NOMO-1 treated with dmso at 0.1 percent for 144 hours (cell line): Measurements from ENCODE around the gene ENPP6.

Experiments
- DNase-seq: peaks from one replicate; lab custom pipeline; 2025; ENCODE audit not compliant: unreplicated experiment; lab: John Stamatoyannopoulos, UW

The ENPP6 gene

DNA sequence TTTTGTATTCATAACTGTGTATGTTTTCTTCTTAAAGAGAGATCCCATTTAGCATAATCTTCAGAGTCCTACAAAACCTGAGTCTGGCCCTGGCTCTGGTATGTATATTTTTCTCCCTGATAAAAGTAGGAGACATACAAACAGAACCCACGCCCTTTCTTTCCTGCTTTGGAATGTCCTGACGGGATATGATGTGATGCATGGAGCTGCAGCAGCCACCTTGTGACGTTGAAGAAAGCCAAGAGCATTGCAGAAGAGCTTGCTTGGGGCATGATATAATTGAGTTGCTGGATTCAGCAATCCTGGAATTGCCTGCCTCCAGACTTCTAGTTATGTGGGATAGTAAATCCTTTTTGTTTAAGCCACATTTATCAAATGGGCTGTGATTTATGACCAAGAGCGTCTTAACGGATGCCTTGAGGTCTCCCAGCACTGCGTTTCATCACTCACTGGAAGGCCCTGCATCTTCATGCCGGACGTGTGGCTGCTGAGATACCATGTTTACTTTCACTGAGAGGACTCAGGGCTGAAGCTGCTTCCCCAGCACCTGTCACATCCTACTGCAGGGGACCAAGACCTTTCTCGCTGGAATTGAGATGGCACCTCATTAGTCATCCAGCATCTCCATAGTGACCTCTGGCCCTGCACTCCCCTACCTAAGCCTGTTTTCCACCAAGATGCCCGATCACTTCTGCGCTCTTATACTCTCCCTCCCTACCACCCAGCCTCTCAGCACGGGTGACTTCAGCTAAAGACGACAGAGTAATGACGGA lies 107.0 kb downstream of the ENPP6 start:
- no peak for DNase-seq

DNA sequence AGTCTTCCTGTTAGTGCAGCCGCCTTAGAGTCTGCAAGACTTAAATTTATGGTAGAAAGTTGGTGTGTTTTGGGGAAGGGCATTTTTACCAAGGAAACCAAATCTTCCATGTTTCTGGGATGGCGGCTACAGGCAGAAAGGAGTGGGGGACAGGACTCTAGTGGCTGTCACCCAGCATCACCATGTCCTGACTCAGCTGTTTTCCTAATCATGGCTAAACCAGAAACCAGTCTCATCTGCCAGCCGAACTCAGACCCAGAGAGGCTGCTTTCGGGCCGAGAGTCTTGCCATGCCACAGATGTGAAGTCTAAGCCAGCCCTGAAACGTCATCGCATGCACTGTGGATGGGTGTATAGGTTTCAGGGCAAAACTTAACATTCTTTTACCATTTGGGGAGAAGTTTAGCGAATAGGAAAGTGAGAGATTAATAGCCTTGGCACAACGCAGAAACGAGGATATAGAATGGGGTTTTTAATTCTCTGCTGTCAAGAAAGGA lies 109.6 kb downstream of the ENPP6 start:
- DNase-seq: no peak

DNA sequence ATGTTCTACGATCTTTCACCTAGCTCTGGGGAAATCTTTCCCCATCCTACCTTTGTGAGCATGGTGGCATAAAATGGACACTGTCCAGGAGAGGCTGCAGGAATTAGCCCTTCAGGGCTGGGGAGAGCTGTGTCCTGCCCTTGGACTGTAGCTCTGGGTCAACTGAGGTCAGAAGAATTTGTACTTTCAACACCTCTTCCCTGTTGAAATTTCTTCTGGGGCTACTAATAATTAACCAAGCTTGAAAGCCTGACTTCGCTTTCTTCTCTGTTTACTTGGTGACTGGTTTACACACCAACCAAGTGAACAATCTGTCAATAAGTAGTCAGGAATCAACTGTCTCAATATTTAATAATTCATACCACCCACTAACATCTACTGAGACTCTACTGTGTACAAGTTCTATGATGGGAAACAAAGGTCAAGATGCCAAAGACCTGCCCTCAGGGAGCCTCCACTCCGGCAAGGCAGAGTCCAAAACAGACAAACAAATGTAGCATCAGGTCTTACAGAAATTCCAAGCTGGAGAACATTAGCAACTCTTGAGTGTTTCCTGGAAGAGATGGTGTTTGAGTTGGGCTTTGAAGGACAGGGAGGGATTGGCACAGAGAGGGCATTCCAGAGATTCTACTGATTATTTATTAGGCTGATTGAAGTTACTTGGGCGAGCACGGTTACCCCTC lies 113.1 kb downstream of the ENPP6 start:
- no peak for DNase-seq

DNA sequence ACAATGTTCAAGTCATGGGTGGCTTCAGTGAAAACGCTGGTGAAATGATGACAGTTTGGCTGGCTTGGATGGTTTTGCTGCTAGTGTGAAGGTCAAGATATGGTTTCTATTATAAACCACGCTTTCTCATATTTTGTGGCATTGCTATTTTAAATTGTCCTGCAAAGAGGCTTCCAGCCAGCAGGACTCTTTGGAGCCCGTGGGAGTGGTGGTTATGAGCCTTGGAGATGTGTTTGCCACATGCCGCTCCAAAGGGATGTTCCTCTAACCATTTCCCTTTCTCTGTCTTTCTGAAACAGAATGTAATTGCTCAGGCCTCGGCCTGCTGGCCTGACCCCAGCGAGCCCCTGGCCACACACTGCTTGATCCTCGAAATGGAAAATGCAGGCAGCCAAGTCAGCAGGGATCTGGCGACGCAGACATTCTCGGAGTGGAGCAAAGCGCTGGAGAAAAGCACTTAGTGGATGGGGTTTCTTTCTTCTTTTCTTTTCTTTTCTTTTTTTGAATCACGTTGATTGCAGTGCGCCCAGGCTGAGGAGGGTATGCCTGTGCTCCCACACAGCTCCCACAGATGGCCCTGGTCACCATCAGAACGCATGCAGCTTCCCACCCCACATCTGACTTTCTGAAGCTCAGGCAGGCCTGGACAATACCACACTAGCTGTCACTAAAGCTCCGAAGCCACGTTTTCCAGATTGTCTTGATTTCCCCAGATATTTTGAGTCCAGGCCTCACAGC lies 114.0 kb downstream of the ENPP6 start:
- DNase-seq: no peak

DNA sequence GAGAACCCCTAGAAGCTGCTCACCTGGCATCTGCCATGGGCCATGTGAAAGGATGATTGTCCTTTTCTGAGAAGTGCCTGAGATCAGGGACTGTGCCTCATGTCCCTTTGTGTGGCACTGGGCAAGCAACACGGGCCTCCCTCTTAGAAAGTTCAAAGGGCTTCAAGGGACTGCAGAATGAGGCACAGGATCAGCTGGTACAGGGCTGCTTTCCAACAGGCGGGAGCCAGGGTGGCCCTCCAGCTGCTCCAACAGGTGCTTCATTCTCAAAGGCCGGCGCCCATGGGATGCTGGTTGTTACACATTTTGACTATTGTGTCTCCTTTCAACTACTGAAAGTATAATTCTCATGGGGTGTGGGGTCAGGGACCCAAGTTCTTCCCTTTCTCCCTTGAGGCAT lies 114.7 kb downstream of the ENPP6 start:
- no peak for DNase-seq

DNA sequence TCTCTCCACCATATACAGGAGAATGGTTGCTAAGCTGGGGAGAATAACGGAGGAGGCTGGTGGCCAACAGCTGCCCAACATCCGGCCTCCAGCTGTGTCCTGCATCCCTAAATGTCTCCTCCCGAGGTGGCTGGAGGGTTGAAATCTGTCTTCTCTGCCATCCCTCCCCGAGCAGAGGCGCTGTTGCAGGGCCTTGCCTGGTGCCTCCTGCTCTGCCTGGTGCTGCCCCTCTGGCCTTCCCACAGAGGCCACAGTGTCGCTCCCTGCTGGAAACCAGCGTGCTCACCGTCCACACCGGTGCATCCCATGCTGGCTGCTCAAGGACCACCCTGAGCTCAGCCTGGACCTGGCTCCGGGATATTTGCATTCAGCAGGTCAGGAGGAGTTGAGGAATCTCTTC lies 115.2 kb downstream of the ENPP6 start:
- DNase-seq: no peak

DNA sequence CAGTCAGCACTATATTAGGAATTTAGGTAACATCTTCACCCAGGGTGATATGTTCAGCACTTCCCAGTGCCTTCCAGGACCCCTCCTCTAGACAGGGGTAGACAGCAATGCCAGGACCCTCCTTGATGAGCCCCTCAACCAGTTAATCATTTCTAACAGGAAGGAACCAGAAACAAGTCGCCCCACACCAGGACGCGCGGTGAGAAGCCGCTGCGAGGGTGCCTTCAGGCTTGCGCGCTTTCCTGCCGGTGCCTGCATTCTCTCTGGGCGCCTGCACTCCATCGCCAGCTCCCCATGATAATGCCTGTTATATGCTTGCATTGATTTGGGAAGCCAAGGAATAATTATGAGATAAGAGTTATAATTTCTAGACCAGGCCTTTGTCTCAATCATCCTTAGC lies 116.0 kb downstream of the ENPP6 start:
- DNase-seq: no peak

DNA sequence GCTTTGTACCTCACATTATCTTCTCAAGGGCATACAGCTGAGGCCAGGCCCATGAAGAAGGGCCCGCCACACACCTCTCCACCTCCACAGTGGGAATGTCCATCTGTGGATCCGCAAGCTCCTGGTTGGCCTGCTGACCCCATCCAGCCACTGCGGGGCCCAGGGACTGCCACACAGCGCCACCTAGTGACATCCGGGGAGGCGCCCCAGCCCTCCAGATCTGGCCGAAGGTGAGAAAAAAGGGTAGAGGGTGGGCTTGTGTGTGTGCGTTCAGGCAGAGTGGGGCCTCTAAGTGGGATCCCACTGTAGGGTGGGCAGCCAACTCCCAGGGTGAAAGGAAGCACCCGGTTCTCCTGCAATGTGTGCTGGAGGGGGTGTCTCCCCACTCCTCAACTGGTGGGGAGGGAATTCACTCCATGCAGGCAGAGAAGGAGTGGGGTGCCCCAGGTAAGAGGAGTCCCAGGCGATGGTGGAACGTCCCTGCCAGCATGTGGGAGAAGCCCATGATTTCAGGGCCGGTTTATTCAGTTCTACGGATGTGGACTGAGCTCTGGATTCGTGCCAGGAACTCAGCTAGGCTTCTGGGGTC lies 117.3 kb downstream of the ENPP6 start:
- no peak for DNase-seq

DNA sequence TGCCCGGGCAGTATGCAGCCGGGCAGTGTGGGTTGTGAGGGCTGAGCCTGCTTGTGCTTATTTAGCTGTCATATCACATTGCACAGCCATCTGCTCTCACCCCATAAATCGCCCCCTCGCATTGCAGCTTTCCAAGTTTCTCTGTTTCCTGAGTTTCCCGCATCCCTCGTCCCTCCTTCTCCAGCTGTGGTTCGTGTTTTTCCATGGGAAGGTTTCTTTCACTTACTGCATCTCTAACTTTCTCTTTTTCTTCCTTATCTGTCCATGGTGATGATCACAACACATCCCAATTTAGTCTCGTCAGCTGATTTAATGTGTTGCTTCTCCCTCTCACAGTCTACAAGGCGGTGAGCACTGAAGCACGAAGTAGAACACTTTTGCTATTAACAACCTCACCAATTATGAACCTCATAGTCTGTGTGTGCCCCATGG lies 118.1 kb downstream of the ENPP6 start:
- DNase-seq: no peak

DNA sequence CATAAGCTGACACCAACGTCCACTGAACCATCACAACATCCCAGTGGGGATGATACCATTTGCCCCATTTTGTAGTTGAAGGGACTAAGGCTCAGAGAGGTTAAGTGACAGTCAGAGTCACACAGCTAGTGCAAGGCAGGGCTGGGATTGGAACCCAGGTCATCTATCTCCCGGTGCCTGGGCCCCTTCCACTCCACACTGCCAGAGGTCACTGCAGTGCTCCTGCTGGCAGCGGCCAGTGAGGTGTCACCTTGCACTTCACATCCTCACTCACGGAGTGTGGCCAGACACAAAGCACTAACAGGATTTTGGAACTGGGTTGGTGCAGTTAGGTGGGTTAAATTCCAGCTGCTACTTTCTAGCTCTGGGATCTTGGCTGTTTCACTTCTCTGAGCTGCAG lies 118.7 kb downstream of the ENPP6 start:
- no peak for DNase-seq

DNA sequence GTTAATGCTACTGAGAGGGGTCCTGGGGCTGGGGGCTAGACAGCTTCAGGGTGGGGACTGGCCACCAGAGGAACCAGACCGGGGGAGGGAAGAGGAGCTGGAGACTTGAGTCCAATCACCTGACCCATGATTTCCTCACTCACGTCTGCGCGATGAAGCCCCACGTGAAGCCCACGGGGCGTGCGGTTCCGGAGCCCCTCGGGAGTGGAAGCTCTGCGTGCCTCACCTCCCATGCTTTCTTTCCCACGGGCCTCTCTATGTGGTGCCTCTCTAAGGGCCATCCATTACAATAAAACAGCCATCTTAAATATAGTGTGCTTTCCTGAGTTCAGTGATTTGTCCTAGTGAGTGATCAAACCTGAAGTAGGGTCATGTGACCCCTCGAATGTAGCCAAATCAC lies 119.9 kb downstream of the ENPP6 start:
- DNase-seq: no peak

DNA sequence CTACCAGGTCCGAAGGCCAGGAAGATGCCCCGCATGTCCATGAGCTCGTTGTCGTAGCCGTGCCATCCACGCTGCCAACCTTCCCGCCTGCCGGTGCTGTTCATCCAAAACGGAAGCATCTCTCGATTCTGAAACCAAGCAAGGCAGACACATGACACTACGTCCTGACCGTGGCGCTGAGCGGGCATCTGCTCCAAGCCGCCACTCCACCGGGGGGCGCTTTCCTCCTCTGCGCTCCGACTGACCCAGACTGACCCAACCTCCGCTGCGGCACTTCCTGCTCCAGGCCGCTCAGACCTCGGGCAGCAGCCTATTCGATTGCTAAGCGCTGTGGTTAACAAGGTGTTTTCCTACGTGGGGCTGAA lies 120.5 kb downstream of the ENPP6 start:
- no peak for DNase-seq

DNA sequence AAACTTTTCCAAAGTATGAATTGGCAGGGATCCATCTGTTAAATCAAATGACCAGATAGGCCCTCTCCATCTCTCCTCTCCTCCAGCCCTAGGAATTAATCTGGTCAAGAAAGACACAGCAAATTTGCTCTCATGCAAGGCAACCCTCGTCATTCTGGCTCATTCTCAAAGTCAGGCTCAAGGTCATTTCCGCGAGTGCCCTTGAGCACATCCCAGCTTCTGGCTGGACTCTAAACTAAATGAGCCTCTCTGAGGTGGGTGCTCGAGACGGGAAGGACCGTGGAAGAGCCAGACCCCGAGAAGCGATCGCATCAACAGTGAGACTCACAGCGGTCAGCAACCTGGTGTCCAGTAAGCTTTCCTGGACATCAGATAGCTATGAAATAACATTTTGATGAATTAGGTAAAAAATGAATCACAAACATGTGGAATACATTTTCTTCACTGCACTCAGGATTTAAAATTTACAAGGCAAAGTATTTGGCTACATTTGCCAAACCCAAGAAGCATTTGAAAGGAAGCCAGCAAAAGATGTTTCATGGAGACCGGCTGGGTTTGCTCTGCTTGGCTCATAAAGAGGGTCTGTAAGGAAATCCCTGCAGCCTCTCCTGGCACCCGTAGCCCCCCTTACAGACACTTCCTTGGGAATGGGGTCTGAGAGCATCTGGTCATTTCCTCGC lies 121.0 kb downstream of the ENPP6 start:
- DNase-seq: no peak

DNA sequence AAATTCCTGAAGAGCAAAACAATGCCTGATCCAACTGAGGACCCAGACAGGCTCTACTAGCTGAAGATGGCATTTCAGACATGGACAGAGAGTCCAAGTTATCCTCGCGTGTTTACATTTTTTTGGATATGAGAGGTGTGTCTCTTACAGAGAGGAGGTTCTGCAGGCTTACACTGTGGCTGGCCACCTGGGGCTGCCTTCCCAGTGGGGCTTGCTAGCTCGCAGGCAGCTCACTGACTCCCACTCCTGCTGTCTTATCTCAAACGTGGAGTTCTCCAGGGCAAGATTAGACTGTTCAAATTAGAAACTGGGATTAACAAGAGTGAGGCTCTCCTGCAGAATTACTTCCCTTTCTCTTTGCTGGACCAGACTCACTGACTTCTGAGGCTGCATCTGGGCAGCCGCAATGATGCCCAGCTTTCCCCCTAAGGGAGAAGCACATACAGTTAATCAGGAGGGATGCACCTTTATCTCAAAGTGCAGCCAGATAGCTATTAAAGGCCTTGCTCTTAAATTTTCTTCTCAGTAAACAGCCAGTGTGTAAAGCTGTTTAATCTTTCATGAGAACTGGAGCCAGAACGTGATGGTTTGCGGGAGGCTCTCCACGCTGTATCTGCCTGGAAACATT lies 123.0 kb downstream of the ENPP6 start:
- DNase-seq: no peak

DNA sequence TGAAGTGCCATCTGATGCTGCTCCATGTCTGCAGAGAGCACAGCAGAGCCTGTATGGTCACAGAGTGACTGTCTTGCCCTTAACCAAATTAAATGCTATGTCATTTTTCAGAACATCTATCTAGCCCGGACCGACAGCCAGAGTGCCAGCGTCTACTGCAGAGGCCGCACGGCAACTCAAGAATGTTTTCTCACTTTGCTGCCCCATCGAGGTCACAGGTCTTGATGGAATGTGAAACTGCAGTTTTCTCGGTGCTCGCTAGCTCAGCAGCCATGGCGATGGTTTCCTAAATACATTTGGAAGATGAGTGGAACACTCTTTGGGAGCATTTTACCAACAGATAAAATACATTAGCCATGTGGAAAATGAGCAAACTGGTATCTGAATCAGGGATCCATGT lies 125.7 kb downstream of the ENPP6 start:
- DNase-seq: no peak

DNA sequence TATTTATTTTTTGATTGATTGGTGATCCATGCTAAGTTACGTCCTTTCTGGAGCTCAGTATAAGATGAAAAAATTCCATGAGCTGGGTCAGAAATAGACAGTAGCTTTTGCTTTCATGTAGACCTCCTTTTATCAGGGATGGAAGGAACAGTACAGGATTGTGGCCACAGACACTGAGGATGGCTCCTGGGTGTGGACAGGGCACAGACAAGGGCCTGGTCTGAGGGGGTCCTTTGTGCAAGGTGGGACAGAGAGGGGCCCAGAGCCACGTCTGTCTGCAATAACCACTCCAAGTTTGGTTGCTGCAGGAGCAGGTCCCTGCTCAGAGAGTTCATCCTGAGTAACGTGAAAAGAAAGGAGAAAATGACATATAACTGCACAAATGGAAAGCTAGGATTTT lies 127.1 kb downstream of the ENPP6 start:
- no peak for DNase-seq

DNA sequence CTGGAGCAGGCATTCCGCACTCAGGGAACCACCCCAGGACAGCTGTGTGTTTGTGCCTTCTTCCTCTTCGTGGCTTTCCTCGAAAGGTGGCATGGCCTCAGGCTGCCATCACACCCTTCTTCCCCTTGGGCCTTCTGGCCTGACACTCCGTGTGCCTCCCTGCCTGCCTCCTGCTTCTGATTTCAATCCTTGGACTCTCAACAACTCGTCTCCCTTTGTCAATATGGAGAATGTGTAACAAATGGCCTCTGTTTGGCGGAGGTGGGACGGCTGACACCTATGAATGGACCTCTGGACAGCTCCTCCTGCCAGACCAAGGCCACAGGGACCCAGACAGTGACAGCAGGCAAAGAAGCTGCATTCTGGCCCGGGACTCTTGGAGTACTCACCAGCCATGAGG lies 137.0 kb downstream of the ENPP6 start:
- no peak for DNase-seq

DNA sequence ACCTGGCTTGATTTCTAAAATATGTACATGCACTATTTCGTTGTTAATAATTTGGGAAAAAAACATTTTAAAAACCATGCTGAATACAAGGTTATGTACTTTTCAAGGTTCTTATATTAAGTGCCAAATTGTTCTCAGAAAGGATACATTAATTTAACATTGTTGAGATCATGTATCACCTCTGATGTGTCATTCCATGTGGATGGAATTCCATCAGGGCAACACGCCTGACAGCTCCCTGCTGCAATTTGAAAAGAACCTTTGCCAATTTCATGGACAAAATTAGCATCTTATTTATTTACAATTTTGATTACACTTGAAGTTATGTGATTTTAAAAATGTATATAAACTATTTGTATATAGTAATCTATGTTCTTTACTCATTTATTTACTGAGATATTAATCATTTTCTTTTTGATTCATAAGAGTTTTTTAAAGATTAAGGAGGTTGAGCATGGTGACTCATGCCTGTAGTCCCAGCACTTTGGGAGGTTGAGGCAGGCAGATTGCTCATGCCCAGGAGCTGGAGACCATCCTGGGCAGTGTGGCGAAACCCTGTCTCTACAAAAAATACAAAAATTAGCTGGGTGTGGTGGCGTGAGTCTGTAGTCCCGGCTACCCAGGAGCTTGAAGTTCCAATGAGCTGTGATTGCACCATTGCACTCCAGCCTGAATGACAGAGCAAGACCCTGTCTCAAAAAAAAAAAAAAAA lies 142.8 kb downstream of the ENPP6 start:
- DNase-seq: no peak

DNA sequence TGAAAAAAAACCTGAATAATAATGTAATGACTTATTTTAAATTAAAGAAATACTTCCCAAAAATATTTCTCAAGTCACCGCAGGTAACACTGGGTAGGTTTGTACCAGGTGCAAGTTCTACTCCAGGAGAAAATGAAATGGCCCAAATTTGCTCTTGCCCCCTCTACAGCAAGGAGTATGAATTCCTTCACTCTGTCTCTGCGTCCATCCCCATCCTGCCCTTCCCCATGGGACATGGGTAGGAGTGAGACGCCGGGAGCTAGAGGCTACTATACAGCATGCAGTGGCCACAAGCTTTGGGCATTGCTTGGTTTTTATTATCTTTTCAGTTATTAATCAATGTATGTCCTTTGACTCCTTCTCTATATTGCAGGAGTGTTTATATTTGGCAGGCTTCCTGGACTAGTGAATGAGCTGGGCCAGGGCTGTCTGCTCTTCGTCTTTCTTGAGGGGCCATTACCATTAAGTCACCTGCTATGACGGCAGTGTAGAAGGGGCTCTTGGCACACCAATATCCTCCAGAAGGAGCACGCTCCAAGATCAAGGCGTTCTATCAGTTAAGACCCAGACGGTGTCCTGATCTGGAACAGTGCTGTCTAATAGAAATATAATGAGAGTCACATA lies 149.6 kb downstream of the ENPP6 start:
- no peak for DNase-seq
